Breast epithelium (tissue), 4 donors: ENCODE results near the gene EFNB2. TPM values are rescaled to one million over a fixed set of nuclear protein-coding genes. Genes with fewer than 3 reads are reported as not detected.

ENCODE experiments used
- DNase-seq, 2 donors: peaks; one replicate each; pipeline ENCODE4 v3.0.0-alpha.2; 2019; ENCODE audit warnings: low spot score in 2 of 2
- H3K27ac ChIP-seq, 2 donors: fragments of 200-600 bp; sonication (generic) in 1 of 2; one replicate each; pipeline ENCODE4 v1.5.1; 2016 to 2019; ENCODE audit warnings: mild to moderate bottlenecking in 1 of 2
- H3K27me3 ChIP-seq, 2 donors: fragments of 200-600 bp; sonication (generic) in 1 of 2; one replicate each; pipeline versions ENCODE4 v1.5.1 to v1.6.0; 2017 to 2019; ENCODE audit warnings: control low read depth in 1 of 2, mild to moderate bottlenecking in 1 of 2
- H3K36me3 ChIP-seq: fragments of 200-600 bp; one replicate; pipeline ENCODE4 v1.5.1; 2019
- H3K4me1 ChIP-seq, 2 donors: fragments of 200-600 bp; sonication (generic); one replicate each; pipeline ENCODE4 v1.5.1; 2016 to 2019; ENCODE audit warnings: control low read depth in 1 of 2
- H3K4me3 ChIP-seq, 3 donors: fragments of 200-600 bp; sonication (generic); 1 replicate in 2 of 3; 2 replicates in 1 of 3; pipeline ENCODE4 v1.5.1; 2016 to 2019; ENCODE audit warnings: mild to moderate bottlenecking in 3 of 3, moderate library complexity in 2 of 3
- H3K9me3 ChIP-seq, 2 donors: fragments of 200-600 bp; sonication (generic) in 1 of 2; one replicate each; pipeline ENCODE4 v1.5.1; 2016 to 2019; ENCODE audit warnings: control low read depth in 1 of 2
- CTCF ChIP-seq, 3 donors: fragments of 450-650 bp; IDR thresholded peaks; one replicate each; pipeline ENCODE4 v1.5.1; 2016 to 2017; ENCODE audit warnings: antibody characterized with exemption in 3 of 3, mild to moderate bottlenecking in 3 of 3, moderate library complexity in 3 of 3
- POLR2A ChIP-seq: fragments of 450-650 bp; IDR thresholded peaks from one replicate; pipeline ENCODE4 v1.6.1; 2016; ENCODE audit warnings: antibody characterized with exemption, mild to moderate bottlenecking, moderate library complexity
- POLR2AphosphoS5 ChIP-seq, 3 donors: sonication (generic); formaldehyde crosslinking; IDR thresholded peaks; one replicate each; pipeline ENCODE4 v1.6.1; 2017; ENCODE audit warnings: antibody characterized with exemption in 3 of 3
- intact Hi-C: fragments of 100-400 bp; cut with DNase I; formaldehyde crosslinking; loops from one replicate; pipeline ENCODE4 v1.15.1; 2023; ENCODE audit warnings: low total_unique reads
- total RNA-seq, 3 donors: library from RNA; depleted of rRNA; stranded (reverse); fragments of >200 nt; gene quantifications; one replicate each; pipeline ENCODE4 v1.1.0, GENCODE V29; 2016

Gene EFNB2
- total RNA-seq, 3 donors from 2014 or later: 9.4 to 15.7 (median 15.2) TPM

- Histone ChIP-seq H3K36me3 (no peaks in the 10 kb centered on the region), H3K4me3 (no peak overlapping the region), H3K27ac (no peak overlapping the region), H3K9me3 (no peaks in the 10 kb centered on the region), H3K4me1 (no peaks in the 10 kb centered on the region), H3K27me3 (no peaks in the 10 kb centered on the region)
- TF ChIP-seq POLR2A (no peak), CTCF (IDR thresholded peaks at IDR 0.05) (no peak), POLR2AphosphoS5 (IDR thresholded peaks at IDR 0.05) (no peak)
- intact Hi-C loops: no loop called here
- no peak for DNase-seq
These were observed 43.4 kb downstream of the EFNB2 start for GRCh38 chr13:106491928-106492587.

GRCh38 chr13:106491463-106491862, 44.0 kb downstream of the EFNB2 start:
- H3K9me3 ChIP-seq: no peaks in the 10 kb centered on the region
- H3K27ac ChIP-seq: no peak overlapping the region
- no peak for TF ChIP-seq CTCF (IDR thresholded peaks at IDR 0.05)
- TF ChIP-seq POLR2A: no peak
- TF ChIP-seq POLR2AphosphoS5 (IDR thresholded peaks at IDR 0.05): no peak
- H3K4me3 ChIP-seq: no peak overlapping the region
- no peaks in the 10 kb centered on the region for H3K4me1 ChIP-seq
- H3K27me3 ChIP-seq: no peaks in the 10 kb centered on the region
- no peak for DNase-seq
- no peaks in the 10 kb centered on the region for H3K36me3 ChIP-seq
- intact Hi-C loops: no loop called here

- no peaks in the 10 kb centered on the region for H3K36me3 ChIP-seq
- no peak overlapping the region for H3K4me3 ChIP-seq
- no peak for TF ChIP-seq POLR2A
- no peak for DNase-seq
- H3K9me3 ChIP-seq: no peaks in the 10 kb centered on the region
- no peaks in the 10 kb centered on the region for H3K4me1 ChIP-seq
- intact Hi-C loops: no loop called here
- H3K27me3 ChIP-seq: no peaks in the 10 kb centered on the region
- H3K27ac ChIP-seq: no peak overlapping the region
These were observed 44.7 kb downstream of the EFNB2 start for GRCh38 chr13:106490569-106491321.

GRCh38 chr13:106489849-106490568, 45.5 kb downstream of the EFNB2 start:
- Histone ChIP-seq H3K4me1 (no peaks in the 10 kb centered on the region), H3K4me3 (no peak overlapping the region), H3K27me3 (no peaks in the 10 kb centered on the region), H3K36me3 (no peaks in the 10 kb centered on the region), H3K9me3 (no peaks in the 10 kb centered on the region), H3K27ac (no peak overlapping the region)
- intact Hi-C loops: no loop called here
- no peak for DNase-seq
- no peak for TF ChIP-seq POLR2AphosphoS5 (IDR thresholded peaks at IDR 0.05)
- no peak for TF ChIP-seq POLR2A
- TF ChIP-seq CTCF (IDR thresholded peaks at IDR 0.05): no peak

- DNase-seq: no peak
- Histone ChIP-seq H3K36me3 (no peaks in the 10 kb centered on the region), H3K27ac (no peak overlapping the region), H3K27me3 (no peaks in the 10 kb centered on the region), H3K4me3 (no peak overlapping the region), H3K4me1 (no peaks in the 10 kb centered on the region), H3K9me3 (no peaks in the 10 kb centered on the region)
- TF ChIP-seq POLR2AphosphoS5 (IDR thresholded peaks at IDR 0.05) (no peak), POLR2A (no peak), CTCF (IDR thresholded peaks at IDR 0.05) (no peak)
- intact Hi-C loops: no loop called here
These were observed 46.8 kb downstream of the EFNB2 start for GRCh38 chr13:106488686-106489085.
